HG03280 (cell line): ENCODE results near the gene CCDC136.

ENCODE experiments used
- ATAC-seq: cut with Tn5 transposase; IDR thresholded peaks from one replicate; pipeline ENCODE4 v1.9.1; 2021; ENCODE audit warnings: mild to moderate bottlenecking, moderate library complexity; ENCODE audit not compliant: unreplicated experiment

The CCDC136 gene

GRCh38 chr7:128843938-128844621 is 52.3 kb downstream of the CCDC136 start:
- no peak for ATAC-seq

- ATAC-seq: no peak
Observed at GRCh38 chr7:128844777-128845311, 53.1 kb downstream of the CCDC136 start.

- ATAC-seq: no peak
Observed at GRCh38 chr7:128845475-128845874, 53.7 kb downstream of the CCDC136 start.

- ATAC-seq: no peak
Observed at GRCh38 chr7:128845987-128846386, 54.2 kb downstream of the CCDC136 start.

- no peak for ATAC-seq
Observed at GRCh38 chr7:128846781-128847444, 55.1 kb downstream of the CCDC136 start.

GRCh38 chr7:128847721-128848211 is 56.0 kb downstream of the CCDC136 start:
- ATAC-seq: no peak

- no peak for ATAC-seq
Observed at GRCh38 chr7:128848289-128849155, 56.8 kb downstream of the CCDC136 start.

- ATAC-seq: no peak
Observed at GRCh38 chr7:128849156-128849515, 57.4 kb downstream of the CCDC136 start.

- ATAC-seq: no peak
Observed at GRCh38 chr7:128849804-128850490, 58.2 kb downstream of the CCDC136 start.

GRCh38 chr7:128852537-128853254 is 60.9 kb downstream of the CCDC136 start:
- ATAC-seq: no peak

- no peak for ATAC-seq
Observed at GRCh38 chr7:128853799-128854198, 62.0 kb downstream of the CCDC136 start.

- ATAC-seq: no peak
Observed at GRCh38 chr7:128854396-128854795, 62.6 kb downstream of the CCDC136 start.

GRCh38 chr7:128855559-128855958 is 63.8 kb downstream of the CCDC136 start:
- no peak for ATAC-seq

GRCh38 chr7:128856001-128856718 is 64.4 kb downstream of the CCDC136 start:
- no peak for ATAC-seq

GRCh38 chr7:128858380-128859231 is 66.8 kb downstream of the CCDC136 start:
- ATAC-seq: no peak

GRCh38 chr7:128859232-128860157 is 67.7 kb downstream of the CCDC136 start:
- ATAC-seq: no peak
